Measurements from ENCODE around the gene PPARA. TPM values are rescaled to one million over a fixed set of nuclear protein-coding genes. Genes with fewer than 3 reads are reported as not detected.
"Not testable (repeated sequence)": the region's sequence is repeated elsewhere in the genome, so short reads cannot be mapped to it uniquely, and the experiment has no call there.

The PPARA gene
- polyA plus RNA-seq, 4 donors, result 10.0 to 30.0 (median 24.5) TPM

DNA sequence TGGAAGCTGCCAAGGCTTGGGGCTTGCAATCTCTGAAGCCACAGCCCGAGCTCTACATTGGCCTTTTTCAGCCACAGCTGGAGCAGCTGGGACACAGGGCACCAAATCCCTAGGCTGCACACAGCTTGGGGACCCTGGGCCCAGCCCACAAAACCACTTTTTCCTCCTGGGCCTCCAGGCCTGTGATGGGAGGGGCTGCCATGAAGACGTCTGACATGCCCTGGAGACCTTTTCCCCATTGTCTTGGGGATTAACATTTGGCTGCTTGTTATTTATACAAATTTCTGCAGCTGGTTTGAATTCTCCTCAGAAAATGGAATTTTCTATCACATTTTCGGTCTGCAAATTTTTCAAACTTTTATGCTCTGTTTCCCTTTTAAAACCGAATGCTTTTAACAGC, 115.3 kb downstream of the PPARA start:
- DNase-seq (ENCODE audit: low read depth in 4 of 4, low spot score in 3 of 4), result not testable (repeated sequence)

DNA sequence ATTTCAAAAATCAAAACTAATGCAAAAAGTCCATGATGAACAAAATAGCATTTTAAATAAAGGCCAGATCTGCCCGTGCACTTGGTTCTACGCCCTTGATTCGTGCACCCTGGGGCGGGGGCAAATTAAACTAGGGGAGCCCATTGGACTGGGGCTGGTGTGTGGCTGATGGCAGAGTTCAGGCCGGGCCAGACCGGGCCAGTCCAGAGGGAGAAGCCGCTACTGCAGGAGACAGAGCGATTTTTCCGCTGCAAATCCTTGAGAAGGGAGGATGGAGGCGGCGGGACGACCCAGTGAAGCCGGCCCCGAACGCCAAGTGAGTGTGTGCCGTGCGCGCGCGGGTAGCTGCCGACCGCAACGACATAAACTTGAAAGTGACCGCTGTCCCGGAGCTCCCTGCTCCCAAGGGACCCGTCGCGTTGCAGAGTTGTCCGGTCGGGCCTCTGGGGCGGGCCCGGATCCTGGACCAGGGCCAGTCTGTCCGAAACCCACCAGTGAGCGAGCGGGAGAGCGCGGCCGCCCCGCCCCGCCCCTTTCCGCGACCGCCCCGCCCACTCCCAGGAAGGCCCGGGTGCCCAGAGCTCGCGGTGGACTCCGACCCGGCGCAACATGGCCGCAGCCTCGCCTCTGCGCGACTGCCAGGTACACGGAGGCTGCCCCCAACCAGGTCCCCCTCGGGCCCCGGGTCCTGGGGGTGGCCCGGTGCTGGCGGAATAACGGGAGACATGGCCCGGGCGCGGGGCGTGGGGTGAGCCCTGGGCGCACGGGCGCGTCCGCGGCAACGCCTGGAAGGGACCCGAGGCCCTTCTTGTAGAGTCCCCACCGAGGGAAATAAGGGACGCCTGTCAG, 117.3 kb downstream of the PPARA start, which contains the start of gene TTC38:
TSS of gene TTC38 (plus strand) at position 578 of the 849 bp plus-strand sequence. CDS start at position 610, 32 bp downstream.
- peak; percentile 58 to 70 (median 64) for DNase-seq (ENCODE audit: low read depth in 4 of 4, low spot score in 3 of 4)

DNA sequence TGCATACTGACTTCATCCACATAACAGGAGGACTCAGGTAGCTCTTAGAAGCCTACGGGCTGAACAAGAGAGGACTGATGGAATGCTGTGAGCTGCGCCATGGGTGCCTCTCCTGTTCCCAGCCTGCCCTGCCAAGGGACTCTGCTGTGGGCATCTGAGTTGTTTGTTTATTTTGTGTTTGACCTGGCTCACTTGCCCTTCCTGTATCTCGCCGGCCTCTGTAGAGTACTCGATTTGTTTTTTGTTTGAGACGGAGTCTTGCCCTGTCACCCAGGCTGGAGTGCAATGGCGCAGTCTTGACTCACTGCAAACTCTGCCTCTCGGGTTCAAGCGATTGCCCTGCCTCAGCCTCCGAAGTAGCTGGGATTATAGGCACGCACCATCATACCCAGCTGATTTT, 119.2 kb downstream of the PPARA start:
- DNase-seq (ENCODE audit: low read depth in 4 of 4, low spot score in 3 of 4), result no peak

DNA sequence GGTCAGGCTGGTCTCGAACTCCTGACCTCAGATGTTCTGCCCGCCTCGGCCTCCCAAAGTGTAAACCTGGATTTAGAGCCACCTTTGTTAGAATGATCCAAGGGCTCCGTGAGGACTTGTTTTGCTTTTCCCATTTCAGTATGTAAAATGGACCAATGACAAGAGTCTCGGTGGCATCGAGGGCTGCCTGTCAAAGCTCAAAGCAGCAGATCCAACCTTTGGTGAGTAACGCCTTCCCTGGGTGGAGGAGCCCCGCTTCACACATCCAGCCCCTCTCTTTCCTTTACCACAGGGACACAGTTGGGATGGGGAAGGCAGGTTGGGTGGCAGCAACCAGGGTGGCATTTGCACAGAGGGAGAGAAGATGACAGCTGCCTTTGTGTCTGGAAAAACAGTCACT, 121.9 kb downstream of the PPARA start:
- DNase-seq (ENCODE audit: low read depth in 4 of 4, low spot score in 3 of 4), result no peak

DNA sequence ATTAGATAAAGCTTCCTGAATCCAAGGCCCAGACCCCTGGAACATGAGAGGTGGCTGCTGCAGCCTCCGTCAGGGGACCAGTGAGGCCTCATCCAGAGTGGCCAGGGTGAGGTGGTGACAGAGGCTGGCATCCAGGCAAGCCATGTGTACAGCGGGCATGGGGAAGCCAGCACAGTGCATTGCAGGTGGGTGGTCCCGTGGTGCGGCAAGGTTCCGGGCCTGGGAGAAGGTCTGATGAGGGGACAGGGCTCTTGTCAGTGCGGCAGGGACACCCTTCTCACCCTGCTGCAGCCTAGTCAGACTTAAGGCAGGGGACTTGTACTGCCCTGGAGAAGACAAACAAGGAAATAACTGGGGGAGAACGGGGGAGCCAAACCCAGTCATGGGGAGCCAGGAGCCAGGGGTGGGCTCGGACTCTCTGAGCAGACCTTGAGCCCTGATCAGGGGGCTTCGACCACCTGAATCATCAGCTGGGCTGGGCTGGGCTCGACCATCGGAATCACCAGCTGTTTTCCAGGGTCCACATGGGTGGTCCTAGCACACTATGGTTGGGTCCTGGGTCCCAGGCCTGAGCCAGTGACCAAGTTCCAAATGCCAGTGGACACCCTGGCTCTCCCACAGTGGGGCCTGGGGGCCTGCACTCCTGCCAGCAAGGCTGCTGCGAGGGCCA, 122.6 kb downstream of the PPARA start:
- DNase-seq (ENCODE audit: low read depth in 4 of 4, low spot score in 3 of 4), result no peak

- DNase-seq (ENCODE audit: low read depth in 4 of 4, low spot score in 3 of 4), result no peak
Observed at GRCh38 chr22:46273432-46274148, 123.3 kb downstream of the PPARA start.

- no peak for DNase-seq (ENCODE audit: low read depth in 4 of 4, low spot score in 3 of 4)
Observed at GRCh38 chr22:46274381-46274780, 124.1 kb downstream of the PPARA start.

DNA sequence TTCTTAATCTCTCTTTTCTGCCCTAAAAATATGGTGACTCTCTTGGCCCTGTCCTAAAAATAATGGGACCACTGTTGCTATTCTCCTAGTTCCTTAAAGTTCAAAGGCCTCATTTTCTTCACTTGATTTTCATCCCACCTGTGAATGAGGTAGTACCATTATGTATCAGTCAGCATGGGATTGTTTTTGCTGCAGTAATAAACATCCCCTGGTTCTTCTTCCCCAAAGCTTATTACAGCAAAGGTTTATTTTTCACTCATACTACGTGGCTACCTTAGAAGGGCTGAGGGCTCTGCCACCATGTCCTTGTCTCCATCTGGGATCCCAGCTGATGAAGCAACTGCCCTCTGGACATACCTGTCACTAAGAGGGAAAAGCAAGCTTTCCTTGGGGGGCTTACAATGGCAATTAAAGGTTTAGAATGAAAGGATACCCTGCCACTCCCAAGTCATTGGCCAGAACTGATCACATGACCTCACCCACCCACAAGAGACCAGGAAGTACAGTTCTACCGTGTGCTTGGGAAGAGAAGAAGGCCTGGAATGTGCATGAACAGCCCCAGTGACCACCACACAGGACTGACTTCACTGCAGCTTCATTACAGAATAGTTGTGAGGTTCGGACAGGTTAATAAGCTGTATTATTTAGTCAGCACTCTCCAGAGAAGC, 125.3 kb downstream of the PPARA start:
- no peak for DNase-seq (ENCODE audit: low read depth in 4 of 4, low spot score in 3 of 4)

DNA sequence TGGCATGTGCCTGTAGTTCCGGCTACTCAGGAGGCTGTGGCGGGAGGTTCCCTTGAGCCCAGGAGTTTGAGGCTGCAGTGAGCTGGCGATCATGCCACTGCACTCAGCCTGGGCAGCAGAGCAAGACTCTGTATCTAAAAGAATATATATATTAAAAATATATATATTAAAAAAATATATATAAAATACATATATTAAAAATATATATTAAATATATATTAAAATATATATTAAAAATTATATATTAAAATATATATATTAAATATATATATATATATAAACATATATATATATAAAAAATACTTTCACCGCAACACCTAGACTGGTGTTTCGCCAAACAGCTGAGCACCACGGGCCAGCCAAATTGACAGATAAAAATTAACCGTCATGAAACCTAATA, 126.2 kb downstream of the PPARA start:
- no peak for DNase-seq (ENCODE audit: low read depth in 4 of 4, low spot score in 3 of 4)

DNA sequence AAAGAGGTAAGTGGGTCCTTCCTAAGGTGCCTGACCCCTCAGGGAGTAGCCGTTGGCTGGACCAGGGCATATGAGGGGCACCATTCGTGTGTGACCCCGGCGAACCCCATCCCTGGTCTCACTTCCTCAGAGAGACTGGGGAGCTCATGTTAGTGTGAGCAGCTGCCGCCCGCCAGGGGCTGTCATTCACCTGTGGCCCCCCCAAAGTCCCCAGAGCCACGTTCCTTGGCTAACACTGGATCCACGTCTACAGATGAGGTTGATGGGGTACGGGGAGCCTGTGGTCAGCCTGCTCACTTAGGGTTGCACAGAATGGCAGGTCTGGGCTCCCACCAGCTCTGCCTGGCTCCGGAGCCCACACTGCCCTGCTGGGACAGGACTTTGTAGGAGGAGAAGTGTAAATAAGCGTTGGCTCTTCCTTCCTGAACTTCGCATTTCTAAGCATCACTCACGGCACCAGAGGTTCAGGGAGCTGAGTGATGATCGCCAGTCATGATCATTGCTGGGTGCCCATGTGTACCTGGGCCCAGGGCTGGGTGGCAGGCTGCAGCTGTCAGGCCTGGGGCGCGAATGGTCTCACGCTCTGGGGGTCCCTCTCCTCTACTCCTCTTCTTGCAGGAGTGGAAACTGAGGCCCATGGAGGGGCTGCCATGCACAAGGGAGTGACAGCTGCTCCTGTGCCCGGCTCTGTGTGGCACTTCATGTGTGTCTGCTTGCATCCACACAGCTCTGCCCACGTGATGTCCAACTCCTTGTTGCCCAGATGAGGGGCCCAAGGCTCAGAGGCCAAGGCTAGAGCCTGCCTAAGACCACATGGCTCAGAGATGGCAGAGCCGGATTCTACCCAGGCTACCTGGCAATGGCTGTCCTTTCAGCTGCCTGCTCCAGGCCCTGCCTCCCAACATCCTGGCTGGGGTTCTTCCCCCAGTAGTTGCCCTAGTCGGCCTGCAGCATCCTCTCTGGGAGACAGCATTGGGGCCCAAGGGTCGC, 128.6 kb downstream of the PPARA start:
- no peak for DNase-seq (ENCODE audit: low read depth in 4 of 4, low spot score in 3 of 4)

- no peak for DNase-seq (ENCODE audit: low read depth in 4 of 4, low spot score in 3 of 4)
Observed at GRCh38 chr22:46280063-46280817, 129.9 kb downstream of the PPARA start.

DNA sequence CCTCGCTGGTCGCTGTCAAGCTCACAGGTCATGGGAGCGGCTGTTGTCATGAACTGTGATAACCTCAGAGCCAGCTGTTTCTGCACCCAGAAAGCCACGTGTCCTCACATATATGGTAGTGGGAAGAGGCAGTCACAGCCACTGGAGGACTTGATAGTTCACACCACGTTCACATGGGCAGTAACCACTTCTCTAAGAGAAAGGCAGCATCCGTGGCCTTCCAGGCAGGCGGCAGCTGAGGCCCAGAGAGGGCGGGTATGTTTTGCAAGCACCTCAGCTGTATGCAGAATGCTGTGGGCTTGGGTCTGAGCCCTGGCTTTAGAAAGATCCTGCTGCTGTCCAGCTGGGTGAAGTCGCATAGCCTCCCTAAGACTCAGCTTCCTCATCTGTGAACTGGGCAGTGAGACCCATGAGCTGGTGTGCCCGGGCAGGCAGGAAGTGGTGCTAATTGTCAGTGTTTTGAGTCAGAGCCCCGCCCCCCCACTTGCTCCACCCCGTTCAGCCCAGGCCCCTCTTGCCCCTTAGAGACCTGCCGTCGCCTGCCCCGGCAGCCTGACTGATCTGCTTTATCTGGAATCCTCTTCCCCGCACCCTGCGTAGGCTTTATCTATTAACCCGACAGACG, 130.8 kb downstream of the PPARA start:
- no peak for DNase-seq (ENCODE audit: low read depth in 4 of 4, low spot score in 3 of 4)

DNA sequence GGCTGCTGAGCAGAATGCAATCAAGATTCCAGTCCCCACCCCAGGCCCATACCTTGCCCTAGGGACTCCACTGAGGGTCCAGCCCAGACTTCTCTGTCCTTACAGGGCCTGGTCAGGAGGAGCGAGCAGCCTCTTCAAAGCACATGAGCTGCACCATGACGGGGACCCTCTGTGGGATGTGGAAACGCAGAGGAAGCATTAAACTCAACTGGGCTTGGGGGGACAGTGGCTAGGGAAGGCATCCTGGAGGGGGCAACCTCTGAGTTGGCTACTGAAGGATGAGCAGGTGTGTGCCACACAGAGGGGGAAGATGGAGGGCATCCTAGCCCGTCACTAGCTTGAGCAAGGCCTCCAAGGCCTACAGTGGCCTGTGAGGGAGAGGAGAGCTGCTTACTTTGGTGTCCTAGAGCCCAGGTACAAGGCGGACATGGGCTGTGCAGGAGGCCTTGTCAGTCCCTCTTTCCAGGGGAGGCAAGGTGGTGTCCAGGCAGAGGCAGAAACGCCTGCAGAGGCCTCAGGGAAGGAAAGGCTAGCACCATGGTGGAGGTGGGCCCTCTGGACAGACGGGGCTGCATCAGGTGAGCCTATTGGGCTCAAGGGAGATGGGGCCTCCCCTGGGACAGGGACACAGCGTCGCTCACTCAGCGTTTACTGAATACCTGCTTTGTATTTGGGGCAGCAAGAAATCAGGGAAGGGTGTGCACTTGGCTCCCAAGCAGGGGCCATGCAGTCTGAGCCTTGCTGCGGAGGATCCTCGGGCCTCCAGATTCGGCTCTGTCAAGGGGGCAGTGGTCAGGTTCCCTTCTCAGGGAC, 131.7 kb downstream of the PPARA start:
- no peak for DNase-seq (ENCODE audit: low read depth in 4 of 4, low spot score in 3 of 4)

DNA sequence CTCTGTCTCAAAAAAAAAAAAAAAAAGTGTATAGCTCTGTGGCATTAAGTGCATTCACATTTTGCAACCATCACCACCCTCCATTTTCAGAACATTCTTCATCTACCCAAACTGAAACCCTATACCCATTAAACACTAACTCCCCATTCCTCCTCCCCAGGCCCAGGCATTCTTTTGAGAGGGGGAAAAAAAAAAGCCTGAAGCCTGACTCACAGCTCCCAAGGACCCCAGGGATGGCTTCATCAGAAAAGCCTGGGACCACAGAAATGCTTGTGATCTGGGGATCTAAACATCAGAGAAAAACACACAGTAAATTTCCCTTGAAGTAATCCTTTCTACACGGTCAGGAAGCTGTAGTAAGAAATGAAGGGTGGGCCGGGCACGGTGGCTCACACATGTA, 135.7 kb downstream of the PPARA start:
- DNase-seq (ENCODE audit: low read depth in 4 of 4, low spot score in 3 of 4), result no peak

- DNase-seq (ENCODE audit: low read depth in 4 of 4, low spot score in 3 of 4), result no peak
Observed at GRCh38 chr22:46286941-46287872, 136.9 kb downstream of the PPARA start.

All from left renal pelvis (tissue), 4 donors.